Ishikawa (cell line): Measurements from ENCODE around the gene DPY30.

Source experiments
- CEBPB ChIP-seq: IDR thresholded peaks from 2 replicates; pipeline ENCODE4 v1.6.1; 2012
- CREB1 ChIP-seq: IDR thresholded peaks from 2 replicates; pipeline ENCODE4 v1.6.1; 2012; ENCODE audit warnings: low read depth
- EGR1 ChIP-seq: IDR thresholded peaks from 2 replicates; pipeline ENCODE4 v1.6.1; 2012
- EP300 ChIP-seq: IDR thresholded peaks from 2 replicates; pipeline ENCODE4 v1.6.1; 2012; ENCODE audit warnings: borderline replicate concordance
- FOXM1 ChIP-seq: IDR thresholded peaks from 2 replicates; pipeline ENCODE4 v1.6.1; 2012; ENCODE audit warnings: low read depth, borderline replicate concordance
- MAX ChIP-seq: IDR thresholded peaks from 2 replicates; pipeline ENCODE4 v1.6.1; 2012
- NFIC ChIP-seq: IDR thresholded peaks from 2 replicates; pipeline ENCODE4 v1.6.1; 2012
- RAD21 ChIP-seq: IDR thresholded peaks from 2 replicates; pipeline ENCODE4 v1.6.1; 2012; ENCODE audit warnings: low read depth
- REST ChIP-seq: IDR thresholded peaks from 2 replicates; pipeline ENCODE4 v1.6.1; 2012; ENCODE audit warnings: low read depth, mild to moderate bottlenecking
- TAF1 ChIP-seq: IDR thresholded peaks from 2 replicates; pipeline ENCODE4 v1.6.1; 2012; ENCODE audit warnings: low read depth, mild to moderate bottlenecking
- TCF12 ChIP-seq: IDR thresholded peaks from 2 replicates; pipeline ENCODE4 v1.6.1; 2012; ENCODE audit warnings: low read depth
- TEAD4 ChIP-seq: IDR thresholded peaks from 2 replicates; pipeline ENCODE4 v1.6.1; 2012
- USF1 ChIP-seq: IDR thresholded peaks from 2 replicates; pipeline ENCODE4 v1.6.1; 2012
- YY1 ChIP-seq: IDR thresholded peaks from 2 replicates; pipeline ENCODE4 v1.6.1; 2012; ENCODE audit warnings: low read depth
- ZBTB7A ChIP-seq: IDR thresholded peaks from 2 replicates; pipeline ENCODE4 v1.6.1; 2012; ENCODE audit warnings: low read depth

The DPY30 gene

GRCh38 chr2:31980674-31981356 is 58.8 kb downstream of the DPY30 start:
- TF ChIP-seq USF1 (no peak), CREB1 (0 out of 2 replicates have a peak, but pooled peaks have one; percentile 24)

GRCh38 chr2:31979956-31980355 is 59.6 kb downstream of the DPY30 start:
- no peak for TF ChIP-seq REST
- TF ChIP-seq USF1 = no peak
- no peak for TF ChIP-seq CREB1
- no peak for TF ChIP-seq RAD21
- no peak for TF ChIP-seq CEBPB
- no peak for TF ChIP-seq TCF12
- no peak for TF ChIP-seq NFIC
- no peak for TF ChIP-seq MAX
- no peak for TF ChIP-seq YY1
- no peak for TF ChIP-seq ZBTB7A
- no peak for TF ChIP-seq EGR1
- no peak for TF ChIP-seq EP300
- TF ChIP-seq TEAD4 = no peak
- TF ChIP-seq TAF1 = no peak

- no peak for TF ChIP-seq CREB1
- no peak for TF ChIP-seq MAX
- no peak for TF ChIP-seq EP300
- no peak for TF ChIP-seq USF1
- TF ChIP-seq TCF12 = no peak
- no peak for TF ChIP-seq CEBPB
- no peak for TF ChIP-seq TAF1
- no peak for TF ChIP-seq NFIC
- no peak for TF ChIP-seq YY1
- TF ChIP-seq REST = no peak
- TF ChIP-seq FOXM1 = no peak
- no peak for TF ChIP-seq TEAD4
- TF ChIP-seq ZBTB7A = no peak
- TF ChIP-seq EGR1 = no peak
Observed at GRCh38 chr2:31979018-31979417, 60.6 kb downstream of the DPY30 start.

- TF ChIP-seq USF1 (no peak), TCF12 (no peak), ZBTB7A (no peak), FOXM1 (no peak), RAD21 (no peak), TEAD4 (no peak), EGR1 (no peak), YY1 (no peak), MAX (no peak), NFIC (no peak), CEBPB (no peak), EP300 (no peak), TAF1 (no peak), REST (no peak), CREB1 (no peak)
Observed at GRCh38 chr2:31978436-31978835, 61.2 kb downstream of the DPY30 start.
